HS-27A (cell line): ENCODE results near the gene SNAP91.
A peak's percentile ranks its signal among the peaks of the same experiment; 100 is the strongest.
"Not testable (repeated sequence)": the region's sequence is repeated elsewhere in the genome, so short reads cannot be mapped to it uniquely, and the experiment has no call there.

Source experiments
- DNase-seq: peaks from one replicate; pipeline ENCODE4 v3.0.0-alpha.2; 2012; ENCODE audit warnings: low read depth, missing footprints

Gene SNAP91, protein sequence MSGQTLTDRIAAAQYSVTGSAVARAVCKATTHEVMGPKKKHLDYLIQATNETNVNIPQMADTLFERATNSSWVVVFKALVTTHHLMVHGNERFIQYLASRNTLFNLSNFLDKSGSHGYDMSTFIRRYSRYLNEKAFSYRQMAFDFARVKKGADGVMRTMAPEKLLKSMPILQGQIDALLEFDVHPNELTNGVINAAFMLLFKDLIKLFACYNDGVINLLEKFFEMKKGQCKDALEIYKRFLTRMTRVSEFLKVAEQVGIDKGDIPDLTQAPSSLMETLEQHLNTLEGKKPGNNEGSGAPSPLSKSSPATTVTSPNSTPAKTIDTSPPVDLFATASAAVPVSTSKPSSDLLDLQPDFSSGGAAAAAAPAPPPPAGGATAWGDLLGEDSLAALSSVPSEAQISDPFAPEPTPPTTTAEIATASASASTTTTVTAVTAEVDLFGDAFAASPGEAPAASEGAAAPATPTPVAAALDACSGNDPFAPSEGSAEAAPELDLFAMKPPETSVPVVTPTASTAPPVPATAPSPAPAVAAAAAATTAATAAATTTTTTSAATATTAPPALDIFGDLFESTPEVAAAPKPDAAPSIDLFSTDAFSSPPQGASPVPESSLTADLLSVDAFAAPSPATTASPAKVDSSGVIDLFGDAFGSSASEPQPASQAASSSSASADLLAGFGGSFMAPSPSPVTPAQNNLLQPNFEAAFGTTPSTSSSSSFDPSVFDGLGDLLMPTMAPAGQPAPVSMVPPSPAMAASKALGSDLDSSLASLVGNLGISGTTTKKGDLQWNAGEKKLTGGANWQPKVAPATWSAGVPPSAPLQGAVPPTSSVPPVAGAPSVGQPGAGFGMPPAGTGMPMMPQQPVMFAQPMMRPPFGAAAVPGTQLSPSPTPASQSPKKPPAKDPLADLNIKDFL

DNA sequence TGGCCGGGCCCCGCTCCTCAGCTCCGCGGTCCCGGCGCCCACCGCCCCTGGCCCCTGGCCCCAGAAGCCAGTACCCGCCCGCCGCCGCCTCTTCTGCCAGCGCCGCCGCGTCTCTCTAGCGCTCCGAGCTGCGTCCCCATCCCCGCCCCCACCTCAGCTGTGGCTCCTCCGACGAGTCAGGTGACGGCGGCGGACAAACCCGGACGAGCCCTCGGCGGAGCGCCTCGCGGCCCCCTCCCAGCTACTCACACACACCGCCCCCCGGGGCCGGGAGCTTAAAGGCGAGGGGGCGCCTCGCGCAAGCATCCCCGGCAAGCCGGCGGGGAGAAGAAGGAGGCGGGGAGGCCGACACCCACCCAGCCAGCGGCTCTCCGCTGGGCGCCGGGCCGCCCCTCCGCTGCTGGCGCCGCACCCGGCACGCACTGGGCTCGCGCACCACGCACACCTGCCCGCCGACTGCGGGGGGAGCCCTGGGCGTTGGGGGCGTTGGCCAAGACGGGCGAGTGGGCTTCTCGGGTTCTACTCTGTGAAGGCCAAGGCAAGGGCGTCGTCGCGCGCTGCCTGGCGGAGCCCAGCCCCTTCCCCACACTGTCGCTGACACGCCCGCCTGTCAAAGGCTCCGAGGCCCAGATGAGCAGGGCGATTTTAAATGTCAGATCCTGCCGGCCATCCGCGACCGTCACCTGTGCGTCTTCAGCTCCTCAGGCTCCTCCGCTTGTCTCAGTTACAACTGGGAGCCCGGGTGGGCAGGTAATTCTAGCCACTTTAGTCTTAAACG lies at the start of gene SNAP91:
TSS of gene SNAP91 (minus strand) at position 132 of the 778 bp plus-strand sequence. CDS start 1,174 bp downstream, outside the sequence.
- DNase-seq: no peak

DNA sequence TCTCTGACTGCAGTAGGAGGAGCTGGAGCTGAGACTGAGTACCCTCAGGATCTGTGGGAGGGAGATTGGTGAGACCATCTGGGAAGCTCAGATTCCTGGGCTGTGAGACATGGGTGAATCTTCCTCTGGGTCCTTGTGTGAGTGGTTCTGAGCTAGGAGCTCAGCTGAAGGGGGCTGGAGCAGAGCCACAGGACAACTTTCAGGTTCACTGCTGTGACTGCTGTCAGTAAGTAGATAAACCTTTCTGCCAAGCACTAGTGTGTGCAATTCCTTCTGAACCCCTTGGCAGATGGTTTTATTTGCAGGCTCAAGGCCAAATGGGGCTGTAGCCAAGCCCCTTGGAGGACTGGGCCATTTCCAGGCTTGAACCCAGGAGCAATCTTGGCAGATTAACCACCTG lies 49.6 kb upstream of the SNAP91 start:
- DNase-seq: no peak

DNA sequence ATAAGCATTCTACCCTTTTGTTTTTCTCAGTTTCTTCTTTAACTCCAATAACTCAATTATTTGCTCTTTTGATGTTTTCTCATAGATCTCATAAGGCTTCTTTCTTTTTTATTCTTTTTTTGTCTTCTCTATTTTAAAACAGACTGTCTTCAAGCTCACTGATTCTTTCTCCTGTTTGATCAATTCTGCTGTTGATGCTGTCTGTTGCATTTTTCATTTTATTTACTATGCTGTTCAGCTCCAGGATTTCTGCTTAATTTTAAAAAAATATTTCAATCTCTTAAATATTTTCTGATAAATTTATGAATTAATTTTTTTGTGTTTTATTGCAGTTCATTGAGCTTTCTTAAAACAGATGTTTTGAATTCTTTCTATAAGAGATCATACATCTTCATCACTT lies 48.1 kb upstream of the SNAP91 start:
- no peak for DNase-seq

DNA sequence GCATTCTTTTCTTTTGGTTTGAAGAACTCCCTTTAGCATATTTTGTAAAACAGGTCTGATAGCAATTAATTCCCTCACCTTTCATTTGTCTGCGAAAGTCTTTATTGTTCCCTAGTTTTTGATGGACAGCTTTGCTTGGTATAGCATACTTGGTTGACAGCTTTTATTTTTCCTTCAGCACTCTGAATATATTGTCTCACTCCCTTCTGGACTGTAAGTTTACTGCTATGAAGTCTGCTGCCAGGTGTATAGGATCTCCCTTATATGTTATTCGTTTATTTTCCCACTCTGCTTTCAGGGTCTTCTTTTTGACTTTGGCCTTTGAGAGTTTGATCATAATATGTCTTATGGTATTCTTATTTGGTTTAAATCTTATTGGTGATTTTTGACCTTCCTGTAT lies 47.7 kb upstream of the SNAP91 start:
- DNase-seq: no peak

DNA sequence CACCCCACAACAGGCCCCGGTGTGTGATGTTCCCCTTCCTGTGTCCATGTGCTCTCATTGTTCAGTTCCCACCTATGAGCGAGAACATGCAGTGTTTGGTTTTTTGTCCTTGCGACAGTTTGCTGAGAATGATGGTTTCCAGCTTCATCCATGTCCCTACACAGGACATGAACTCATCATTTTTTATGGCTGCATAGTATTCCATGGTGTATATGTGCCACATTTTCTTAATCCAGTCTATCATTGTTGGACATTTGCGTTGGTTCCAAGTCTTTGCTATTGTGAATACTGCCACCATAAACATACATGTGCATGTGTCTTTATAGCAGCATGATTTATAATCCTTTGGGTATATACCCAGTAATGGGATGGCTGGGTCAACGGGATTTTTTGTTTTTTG lies 43.5 kb upstream of the SNAP91 start:
- DNase-seq: not testable (repeated sequence)

DNA sequence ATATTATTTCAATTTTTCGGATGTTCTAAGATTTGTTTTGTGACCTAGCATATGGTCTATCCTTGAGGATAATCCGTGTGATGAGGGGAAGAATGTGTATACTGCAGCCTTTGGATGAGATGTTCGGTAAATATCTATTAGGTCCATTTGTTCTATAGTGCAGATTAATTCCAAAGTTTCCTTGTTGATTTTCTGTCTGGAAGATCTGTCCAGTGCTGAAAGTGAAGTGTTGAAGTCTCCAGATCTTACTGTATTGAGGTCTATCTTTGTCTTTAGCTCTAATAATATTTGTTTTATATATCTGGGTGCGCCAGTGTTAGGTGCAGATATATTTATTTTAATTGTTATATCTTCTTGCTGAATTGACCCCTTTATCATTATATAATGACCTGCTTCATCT lies 32.2 kb upstream of the SNAP91 start:
- DNase-seq: no peak

DNA sequence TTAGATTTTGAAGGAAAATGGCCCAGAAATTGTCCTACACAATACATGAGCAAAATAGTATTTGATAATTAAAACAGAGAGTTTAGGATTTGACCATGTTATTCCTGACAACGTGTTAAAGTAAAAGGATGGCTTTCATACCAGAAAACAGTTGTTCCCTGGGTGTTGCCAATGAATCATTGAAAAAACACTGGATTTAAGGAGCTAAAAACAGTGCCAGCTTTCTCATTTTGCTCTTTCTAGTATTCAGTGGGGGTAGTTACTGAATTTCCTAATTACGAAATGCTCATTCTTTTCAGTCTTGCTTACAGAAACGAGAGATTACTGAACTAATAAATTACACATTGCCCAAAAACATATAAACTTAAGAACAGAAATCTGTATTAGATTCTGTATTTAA lies 26.6 kb upstream of the SNAP91 start:
- DNase-seq: no peak

DNA sequence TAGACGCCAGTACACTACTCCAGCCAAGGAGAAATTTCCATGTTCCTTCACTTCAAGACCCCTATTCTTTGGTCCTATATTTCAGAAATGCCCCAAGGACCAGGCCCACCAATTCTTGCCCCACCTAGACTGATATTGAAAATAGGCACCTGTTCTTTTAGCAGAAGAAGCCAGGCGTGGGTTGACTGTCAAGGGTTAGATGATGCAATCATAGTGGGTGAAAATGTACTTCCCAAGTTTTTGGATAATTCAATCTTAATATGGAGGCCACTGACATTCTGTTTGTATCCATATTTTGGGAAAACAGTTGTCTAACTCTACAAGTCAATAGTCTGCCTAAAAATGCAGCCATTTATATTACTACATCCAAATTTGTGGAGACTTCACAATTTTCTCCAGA lies 21.0 kb upstream of the SNAP91 start:
- DNase-seq: no peak

DNA sequence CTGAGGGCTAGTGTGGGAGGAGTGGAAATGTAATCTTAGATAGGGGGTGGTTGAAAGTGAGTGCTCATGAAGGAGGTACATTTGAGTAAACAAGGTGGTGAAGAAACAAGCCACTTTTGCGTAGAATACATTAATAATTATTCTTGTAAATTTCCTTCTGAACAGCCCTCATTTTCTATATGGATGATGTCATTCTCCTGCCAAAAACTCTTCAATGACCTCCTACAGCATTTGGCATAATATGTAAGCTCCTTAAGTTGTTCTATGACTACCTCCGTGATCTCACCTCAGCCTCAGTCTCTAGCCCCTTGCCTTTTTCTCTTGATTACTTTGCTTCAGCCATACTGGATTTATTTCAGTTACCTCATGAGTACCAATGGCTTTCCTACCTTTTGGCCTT lies 14.0 kb upstream of the SNAP91 start:
- no peak for DNase-seq

DNA sequence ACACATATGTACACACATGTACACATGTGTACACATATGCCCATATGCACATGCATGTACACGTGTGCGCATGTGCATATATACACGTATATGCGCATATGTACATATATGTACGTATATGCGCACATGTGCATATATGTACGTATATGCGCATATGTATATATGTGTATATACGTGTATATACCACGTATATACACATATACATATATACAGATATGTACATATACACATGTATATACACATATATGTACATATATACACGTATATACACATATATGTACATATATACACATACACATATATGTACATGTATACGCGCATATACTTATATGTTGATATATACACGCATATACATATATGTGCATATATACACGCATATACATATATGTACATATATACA lies 8.9 kb upstream of the SNAP91 start:
- DNase-seq: no peak

DNA sequence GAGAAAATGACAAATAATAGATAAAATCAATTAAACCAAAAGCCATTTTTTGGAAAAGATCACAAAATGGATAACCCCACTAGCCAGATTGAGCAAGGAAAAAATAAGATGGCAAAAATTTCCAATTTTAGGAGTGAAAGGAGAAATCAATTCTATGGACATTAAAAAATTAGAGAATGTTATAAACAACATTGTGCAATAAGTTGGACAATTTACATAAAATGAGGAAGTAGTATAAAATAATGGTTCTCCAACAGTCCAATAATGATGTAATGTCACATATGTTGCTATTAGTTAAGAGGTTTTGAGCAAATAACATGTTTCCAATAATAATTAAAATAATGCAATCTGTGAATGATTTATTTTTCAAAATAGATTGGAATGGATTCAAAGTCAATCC lies 3.1 kb upstream of the SNAP91 start:
- no peak for DNase-seq

DNA sequence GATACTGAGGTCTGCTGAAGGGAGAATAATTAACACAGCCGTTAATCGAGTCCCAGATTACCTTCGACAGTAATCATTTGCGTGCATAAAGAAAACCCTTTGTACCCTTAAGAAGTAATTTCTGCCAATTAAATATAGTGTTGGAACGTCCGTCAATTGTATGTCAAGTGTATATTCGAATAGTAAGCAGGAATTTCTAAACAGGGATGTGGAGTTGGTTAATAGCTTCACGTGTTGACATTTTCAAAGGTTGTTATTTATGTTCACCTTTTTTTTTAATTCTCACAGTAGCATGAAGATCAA lies 798 bp upstream of the SNAP91 start:
- no peak for DNase-seq

DNA sequence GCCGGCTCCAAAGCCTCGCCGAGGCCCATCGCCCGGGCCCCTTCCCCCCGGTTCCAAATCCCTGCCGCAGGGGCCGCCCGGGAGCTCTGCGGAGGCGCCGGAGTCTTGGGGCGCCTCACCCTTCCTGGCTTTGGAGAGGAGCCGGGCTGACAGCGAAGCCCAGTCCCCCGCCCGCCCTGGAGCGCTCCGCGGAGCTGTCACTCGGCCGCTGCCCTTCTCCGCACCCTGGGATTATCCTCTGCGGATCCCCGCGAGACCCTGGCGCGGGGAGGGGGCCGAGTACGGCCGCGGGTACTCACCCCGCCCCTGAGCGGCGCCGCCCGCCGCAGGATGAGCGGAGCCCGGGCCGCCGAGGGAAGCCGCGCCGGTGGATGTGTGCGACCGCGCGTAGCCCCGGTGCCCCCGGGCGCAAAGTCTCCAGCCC lies 343 bp downstream of the SNAP91 start:
- no peak for DNase-seq

DNA sequence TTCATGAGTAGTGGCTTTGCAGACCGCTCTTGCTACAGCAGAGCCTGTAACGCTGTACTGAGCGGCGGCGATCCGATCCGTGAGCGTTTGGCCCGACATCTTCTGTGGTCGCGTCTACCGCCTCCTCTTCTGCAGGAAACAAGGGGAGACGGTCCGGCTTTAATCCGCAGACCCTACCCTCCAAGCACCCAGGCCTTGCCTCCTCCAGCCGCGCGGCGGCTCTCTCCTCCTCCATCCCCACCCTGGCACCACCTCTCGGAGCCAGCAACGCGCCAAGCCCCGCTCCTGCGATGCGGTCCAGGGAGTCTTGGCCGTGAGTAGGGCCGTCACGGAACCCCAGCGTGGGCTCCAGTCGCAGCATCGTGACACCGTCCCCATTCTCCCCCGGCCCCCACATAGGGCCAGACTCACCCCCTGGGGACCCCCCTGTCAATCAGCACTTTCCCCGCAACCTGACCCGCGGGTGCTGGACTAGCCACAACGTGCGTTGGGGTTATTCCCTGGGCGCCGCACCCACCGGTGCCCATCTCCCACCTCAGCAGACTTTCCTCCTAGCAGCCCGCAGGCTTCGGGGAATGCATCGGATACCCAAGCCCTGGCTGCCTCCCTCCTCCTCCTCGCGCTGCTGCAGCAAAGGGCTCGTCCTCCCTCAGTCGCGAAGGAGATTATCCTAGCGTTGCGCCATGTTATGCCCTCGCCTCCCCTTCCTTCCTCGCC lies 914 bp downstream of the SNAP91 start:
- DNase-seq: no peak

DNA sequence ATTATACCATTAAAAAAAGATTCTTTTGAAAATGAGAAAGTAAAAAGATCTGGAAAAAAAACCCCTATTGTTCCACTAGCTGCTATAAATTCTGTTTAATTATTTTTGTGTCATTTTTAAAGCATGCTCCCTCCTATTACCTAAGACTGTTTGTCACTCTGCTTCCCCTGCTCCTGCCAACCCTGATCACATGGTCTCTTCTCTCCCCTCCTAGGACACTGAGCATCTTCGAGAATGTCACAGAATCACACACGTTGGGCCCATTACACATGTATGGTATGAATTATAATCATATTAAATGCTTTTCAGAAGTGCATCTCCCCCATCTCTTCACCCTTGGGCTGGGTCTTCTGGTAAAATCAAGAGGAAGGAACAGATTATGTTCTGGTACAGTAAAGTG lies 6.2 kb downstream of the SNAP91 start:
- no peak for DNase-seq

DNA sequence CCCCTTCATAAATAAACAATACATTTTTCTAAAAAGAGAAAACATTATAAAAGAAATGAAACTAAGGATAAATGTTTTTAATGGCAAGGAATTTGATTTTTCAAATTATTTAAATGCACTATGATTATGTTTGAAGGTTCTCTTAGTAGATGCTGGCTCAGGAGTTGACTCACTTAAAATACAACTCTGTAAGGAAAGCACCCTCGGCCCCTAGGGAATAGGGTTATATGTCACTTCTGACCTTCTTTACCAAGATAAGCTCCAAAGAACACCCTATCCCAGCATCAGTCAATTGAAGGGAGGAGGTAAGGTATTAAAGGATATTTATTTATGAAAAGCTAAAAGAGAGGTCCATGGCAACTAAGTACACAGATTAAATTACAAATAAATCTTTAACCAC lies 6.8 kb downstream of the SNAP91 start:
- DNase-seq: no peak

DNA sequence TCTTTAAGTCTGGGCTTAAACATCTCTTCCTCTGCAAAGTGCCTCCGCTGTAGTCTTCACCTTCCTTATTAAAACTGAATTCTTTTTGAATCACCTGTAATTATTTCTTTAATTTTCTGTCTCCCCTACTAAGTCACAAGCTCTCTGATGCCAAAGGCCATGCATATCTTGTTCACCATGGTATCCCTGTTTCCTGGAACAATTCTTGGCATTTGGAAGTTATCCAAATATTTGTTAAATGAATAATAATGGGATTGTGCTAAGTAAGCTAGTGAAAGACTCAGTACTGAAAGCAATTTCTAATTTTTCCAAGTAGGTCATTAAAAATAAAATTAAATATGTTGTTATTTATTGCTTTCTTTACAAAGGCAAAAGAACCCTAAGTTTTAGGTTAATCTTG lies 12.2 kb downstream of the SNAP91 start:
- DNase-seq: peak; percentile 26

DNA sequence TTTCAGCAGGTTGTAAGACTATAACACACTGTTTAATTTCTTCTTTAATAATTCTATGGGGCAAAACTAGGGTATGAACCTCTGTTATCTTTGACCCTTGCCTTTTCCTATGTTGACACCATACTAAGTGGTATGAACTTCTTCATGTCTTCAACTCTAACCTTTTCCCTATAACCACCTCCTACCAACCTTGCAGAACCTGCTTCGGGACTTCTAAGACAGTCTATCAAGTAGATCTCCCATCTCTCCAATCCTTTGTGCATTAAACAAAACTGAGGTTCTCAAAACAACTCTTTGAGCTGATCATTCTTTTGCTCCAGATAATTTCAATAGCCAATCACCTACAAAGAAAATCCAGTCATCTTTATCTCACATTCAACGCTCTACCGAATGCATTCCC lies 23.4 kb downstream of the SNAP91 start:
- no peak for DNase-seq

DNA sequence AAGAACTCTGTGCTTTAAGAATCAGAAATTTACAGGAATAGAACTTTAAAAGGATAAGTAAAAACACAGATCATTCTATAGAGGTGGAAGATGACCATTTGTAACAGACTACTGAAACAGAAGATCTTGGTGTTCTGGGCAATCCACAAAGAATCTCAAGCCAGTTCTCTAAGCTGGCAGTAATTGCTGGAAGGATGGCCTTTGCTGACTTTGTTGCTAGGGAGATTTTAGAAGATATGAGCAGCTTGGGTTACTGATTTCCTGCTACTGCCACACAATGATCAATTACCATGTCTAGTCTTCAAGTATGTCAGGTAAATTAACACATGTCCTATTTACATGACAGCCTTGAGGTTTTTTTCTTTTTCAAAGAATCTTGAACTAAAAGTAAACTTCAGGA lies 31.1 kb downstream of the SNAP91 start:
- DNase-seq: no peak

DNA sequence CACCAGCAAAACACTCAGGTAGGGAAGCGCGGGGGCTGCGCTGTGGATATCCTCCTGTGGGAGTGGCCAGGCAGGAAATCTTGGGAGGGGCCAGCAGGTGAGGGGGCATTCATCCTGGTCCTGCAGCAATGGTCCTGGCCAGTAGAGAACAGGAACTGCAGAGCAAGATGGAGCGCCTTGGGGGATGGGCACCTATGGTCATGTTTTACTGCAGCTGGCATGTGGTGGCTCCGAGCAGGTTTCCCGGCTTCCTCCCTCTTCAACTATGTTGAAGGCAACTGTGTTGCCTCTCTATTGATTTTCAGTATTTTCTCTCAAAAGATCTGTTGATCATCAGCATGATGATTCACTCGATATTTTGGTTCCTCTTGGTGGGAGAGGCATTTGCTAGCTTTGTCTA lies 70.9 kb downstream of the SNAP91 start:
- DNase-seq: no peak

DNA sequence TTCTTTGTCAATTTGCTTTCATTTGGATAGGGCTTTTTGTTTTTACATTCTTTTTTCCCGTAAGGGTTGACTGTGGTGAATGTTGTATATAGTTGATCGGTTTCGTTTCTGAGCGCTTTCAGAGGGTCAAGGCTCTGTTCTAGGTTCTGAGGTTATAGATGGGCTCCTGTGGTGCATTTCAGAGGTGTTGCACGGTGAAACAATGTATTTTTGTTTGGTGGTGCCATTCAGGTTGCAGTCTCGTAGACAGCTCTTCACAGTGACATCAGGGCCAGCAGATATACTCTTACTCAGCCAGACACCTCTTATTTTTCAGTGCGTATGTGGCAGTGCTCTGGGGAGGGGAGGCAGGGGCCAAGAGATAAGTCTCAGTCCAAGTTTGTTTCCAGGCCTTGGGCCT lies 72.1 kb downstream of the SNAP91 start:
- no peak for DNase-seq

DNA sequence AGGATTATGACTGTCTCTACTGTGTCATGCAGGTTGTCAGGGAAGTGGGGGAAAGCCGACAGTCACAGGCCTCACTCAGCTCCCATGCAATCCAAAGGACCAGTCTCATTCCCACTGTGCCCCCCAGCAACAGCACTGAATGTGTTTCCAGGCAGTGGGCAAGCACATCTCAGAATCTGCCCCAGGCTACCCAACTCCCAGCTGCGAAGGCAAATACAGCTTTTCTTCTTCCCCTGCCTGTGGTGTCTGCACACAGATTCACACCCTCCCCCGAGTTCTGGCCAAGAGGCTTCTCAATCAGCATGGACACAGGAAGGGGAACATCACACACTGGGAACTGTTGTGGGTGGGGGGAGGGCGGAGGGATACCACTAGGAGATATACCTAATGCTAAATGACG lies 75.3 kb downstream of the SNAP91 start:
- DNase-seq: no peak
